A204.1 (cell line): ENCODE results near the gene ENTREP1.
"Not testable (repeated sequence)": the region's sequence is repeated elsewhere in the genome, so short reads cannot be mapped to it uniquely, and the experiment has no call there.

Experiments used
- FAIRE-seq: peaks from 2 replicates; lab custom pipeline; 2012; peaks lifted over from hg19 to GRCh38; lab: Jason Lieb, UNC

The ENTREP1 gene

GRCh38 chr9:69324549-69325401, at the start of gene ENTREP1:
ENTREP1 (plus strand) TSS chr9:69325215; CDS start chr9:69325310, 95 bp downstream.
- no peak for FAIRE-seq

GRCh38 chr9:69276775-69277174, 48.2 kb upstream of the ENTREP1 start:
- no peak for FAIRE-seq

- no peak for FAIRE-seq
Measured at GRCh38 chr9:69279084-69279731, 45.8 kb upstream of the ENTREP1 start.

- no peak for FAIRE-seq
Measured at GRCh38 chr9:69279733-69280132, 45.3 kb upstream of the ENTREP1 start.

- FAIRE-seq, result no peak
Measured at GRCh38 chr9:69283003-69283402, 42.0 kb upstream of the ENTREP1 start.

- no peak for FAIRE-seq
Measured at GRCh38 chr9:69292078-69292477, 32.9 kb upstream of the ENTREP1 start.

GRCh38 chr9:69293156-69293555, 31.9 kb upstream of the ENTREP1 start:
- FAIRE-seq, result no peak

- FAIRE-seq, result no peak
Measured at GRCh38 chr9:69295872-69296552, 29.0 kb upstream of the ENTREP1 start.

- FAIRE-seq, result no peak
Measured at GRCh38 chr9:69297300-69297980, 27.6 kb upstream of the ENTREP1 start.

- FAIRE-seq, result no peak
Measured at GRCh38 chr9:69299315-69299714, 25.7 kb upstream of the ENTREP1 start.

GRCh38 chr9:69299826-69300225, 25.2 kb upstream of the ENTREP1 start:
- no peak for FAIRE-seq

- no peak for FAIRE-seq
Measured at GRCh38 chr9:69303331-69303730, 21.7 kb upstream of the ENTREP1 start.

- FAIRE-seq, result not testable (repeated sequence)
Measured at GRCh38 chr9:69306895-69307445, 18.0 kb upstream of the ENTREP1 start.

GRCh38 chr9:69307446-69308205, 17.4 kb upstream of the ENTREP1 start:
- FAIRE-seq, result no peak

- no peak for FAIRE-seq
Measured at GRCh38 chr9:69308206-69308931, 16.6 kb upstream of the ENTREP1 start.

- FAIRE-seq, result no peak
Measured at GRCh38 chr9:69313175-69313574, 11.8 kb upstream of the ENTREP1 start.

GRCh38 chr9:69314547-69314946, 10.5 kb upstream of the ENTREP1 start:
- no peak for FAIRE-seq

- no peak for FAIRE-seq
Measured at GRCh38 chr9:69317081-69317480, 7.9 kb upstream of the ENTREP1 start.

- no peak for FAIRE-seq
Measured at GRCh38 chr9:69317894-69318293, 7.1 kb upstream of the ENTREP1 start.

- FAIRE-seq, result no peak
Measured at GRCh38 chr9:69319324-69320025, 5.5 kb upstream of the ENTREP1 start.
